Natural killer cell (primary cell): ENCODE data around the gene TRUB2. TPM values are rescaled to one million over a fixed set of nuclear protein-coding genes. Genes with fewer than 3 reads are reported as not detected.

Source experiments
- ATAC-seq, 3 donors: fragments of 150-1000 bp in 2 of 3; fragments of 200-7000 bp in 1 of 3; cut with Tn5 transposase; 1 replicate in 1 of 3; 2 replicates in 2 of 3; pipeline ENCODE4 v1.10.0; 2021; ENCODE audit warnings: mild to moderate bottlenecking in 2 of 3, moderate library complexity in 2 of 3
- DNase-seq, 2 donors: peaks; one replicate each; pipeline versions ENCODE4 v3.0.0 to v3.0.0-alpha.2; 2013 to 2021; ENCODE audit warnings: mixed read lengths in 1 of 2
- H3K27ac ChIP-seq: one replicate; pipeline ENCODE4 v1.5.1; 2013; ENCODE audit warnings: mild to moderate bottlenecking, low read length
- H3K27me3 ChIP-seq: one replicate; pipeline ENCODE4 v1.6.1; 2013; ENCODE audit warnings: low read length; ENCODE audit not compliant: control insufficient read depth, insufficient read depth
- H3K36me3 ChIP-seq: one replicate; pipeline ENCODE4 v1.6.1; 2013; ENCODE audit warnings: low read length; ENCODE audit not compliant: control insufficient read depth, insufficient read depth
- H3K4me1 ChIP-seq: one replicate; pipeline ENCODE4 v1.6.1; 2013; ENCODE audit warnings: low read length; ENCODE audit not compliant: control insufficient read depth, insufficient read depth
- H3K4me3 ChIP-seq: one replicate; pipeline ENCODE4 v1.5.1; 2013; ENCODE audit warnings: low read length
- H3K9me3 ChIP-seq: one replicate; pipeline ENCODE4 v1.6.1; 2013; ENCODE audit warnings: low read length; ENCODE audit not compliant: control insufficient read depth, insufficient read depth
- H3K27ac Mint-ChIP-seq, 2 donors: one replicate each; pipeline ENCODE4 v1.8.0; 2022; ENCODE audit warnings: mild to moderate bottlenecking in 2 of 2, mixed read lengths in 2 of 2, moderate library complexity in 1 of 2
- H3K27me3 Mint-ChIP-seq, 2 donors: one replicate each; pipeline ENCODE4 v1.8.0; 2022; ENCODE audit warnings: low read depth in 2 of 2, mixed read lengths in 2 of 2
- H3K36me3 Mint-ChIP-seq: one replicate; pipeline ENCODE4 v1.8.0; 2022; ENCODE audit warnings: mixed read lengths
- H3K4me1 Mint-ChIP-seq, 2 donors: one replicate each; pipeline ENCODE4 v1.8.0; 2022; ENCODE audit warnings: mixed read lengths in 2 of 2
- H3K4me3 Mint-ChIP-seq: one replicate; pipeline ENCODE4 v1.8.0; 2022; ENCODE audit warnings: mild to moderate bottlenecking, moderate library complexity, mixed read lengths
- H3K9me3 Mint-ChIP-seq, 2 donors: one replicate each; pipeline ENCODE4 v1.8.0; 2022; ENCODE audit warnings: mixed read lengths in 2 of 2
- WGBS: methylation state at CpG from one replicate; pipeline ENCODE4 v1.1.7; 2013; ENCODE audit warnings: missing lambda C conversion rate; ENCODE audit not compliant: insufficient coverage; 5-methylcytosine and 5-hydroxymethylcytosine counted together
- intact Hi-C: fragments of 100-400 bp; cut with micrococcal nuclease; formaldehyde crosslinking; loops from one replicate; pipeline ENCODE4 v1.14.2; 2022
- total RNA-seq, 4 donors: library from RNA; stranded (reverse); fragments of 120-200 nt in 1 of 4; gene quantifications; one replicate each; pipeline versions ENCODE4 v1.2.3 to v1.2.4, GENCODE V29; 2013 to 2022
- TF ChIP-seq, protein P1 (sequence below): fragments of 200-600 bp; IDR thresholded peaks from one replicate; pipeline ENCODE4 v1.8.0; 2022; ENCODE audit warnings: antibody characterized with exemption

TRUB2 gene
- total RNA-seq, 3 donors from 2014 or later (not counting 1 experiment from before 2014, with no cell fraction given): 8.8 to 12.0 (median 11.3) TPM

DNA sequence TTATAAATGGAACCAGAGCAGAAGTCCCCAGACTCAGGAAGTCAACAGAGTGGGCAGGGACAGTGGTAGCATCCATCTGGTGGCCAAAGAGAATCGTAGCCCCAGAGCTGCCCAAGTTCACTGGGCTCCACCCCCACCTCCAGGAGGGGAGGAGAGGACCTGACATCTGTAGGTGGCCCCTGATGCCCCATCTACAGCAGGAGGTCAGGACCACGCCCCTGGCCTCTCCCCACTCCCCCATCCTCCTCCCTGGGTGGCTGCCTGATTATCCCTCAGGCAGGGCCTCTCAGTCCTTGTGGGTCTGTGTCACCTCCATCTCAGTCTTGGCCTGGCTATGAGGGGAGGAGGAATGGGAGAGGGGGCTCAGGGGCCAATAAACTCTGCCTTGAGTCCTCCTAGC, 38.6 kb upstream of the TRUB2 start:
- TF ChIP-seq, protein P1, sequence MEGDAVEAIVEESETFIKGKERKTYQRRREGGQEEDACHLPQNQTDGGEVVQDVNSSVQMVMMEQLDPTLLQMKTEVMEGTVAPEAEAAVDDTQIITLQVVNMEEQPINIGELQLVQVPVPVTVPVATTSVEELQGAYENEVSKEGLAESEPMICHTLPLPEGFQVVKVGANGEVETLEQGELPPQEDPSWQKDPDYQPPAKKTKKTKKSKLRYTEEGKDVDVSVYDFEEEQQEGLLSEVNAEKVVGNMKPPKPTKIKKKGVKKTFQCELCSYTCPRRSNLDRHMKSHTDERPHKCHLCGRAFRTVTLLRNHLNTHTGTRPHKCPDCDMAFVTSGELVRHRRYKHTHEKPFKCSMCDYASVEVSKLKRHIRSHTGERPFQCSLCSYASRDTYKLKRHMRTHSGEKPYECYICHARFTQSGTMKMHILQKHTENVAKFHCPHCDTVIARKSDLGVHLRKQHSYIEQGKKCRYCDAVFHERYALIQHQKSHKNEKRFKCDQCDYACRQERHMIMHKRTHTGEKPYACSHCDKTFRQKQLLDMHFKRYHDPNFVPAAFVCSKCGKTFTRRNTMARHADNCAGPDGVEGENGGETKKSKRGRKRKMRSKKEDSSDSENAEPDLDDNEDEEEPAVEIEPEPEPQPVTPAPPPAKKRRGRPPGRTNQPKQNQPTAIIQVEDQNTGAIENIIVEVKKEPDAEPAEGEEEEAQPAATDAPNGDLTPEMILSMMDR: no peak
- Mint-ChIP-seq H3K4me3 (no peak overlapping the region), H3K27ac (no peak overlapping the region), H3K4me1 (peaks cover 7 to 8% of the 10 kb centered on the region in 2 donors), H3K9me3 (no peaks in the 10 kb centered on the region), H3K36me3 (no peaks in the 10 kb centered on the region), H3K27me3 (peaks cover 0 to 6% of the 10 kb centered on the region in 2 donors)
- 91% methylated on average over 1 of the region's 2 CpGs for WGBS
- H3K36me3 ChIP-seq: peaks cover 2% of the 10 kb centered on the region
- H3K4me3 ChIP-seq: no peak overlapping the region
- H3K27ac ChIP-seq: no peak overlapping the region
- intact Hi-C loops: no loop called here
- no peak for DNase-seq
- ATAC-seq: no peak
- no peaks in the 10 kb centered on the region for H3K27me3 ChIP-seq
- no peaks in the 10 kb centered on the region for H3K9me3 ChIP-seq
- peaks cover 18% of the 10 kb centered on the region for H3K4me1 ChIP-seq

DNA sequence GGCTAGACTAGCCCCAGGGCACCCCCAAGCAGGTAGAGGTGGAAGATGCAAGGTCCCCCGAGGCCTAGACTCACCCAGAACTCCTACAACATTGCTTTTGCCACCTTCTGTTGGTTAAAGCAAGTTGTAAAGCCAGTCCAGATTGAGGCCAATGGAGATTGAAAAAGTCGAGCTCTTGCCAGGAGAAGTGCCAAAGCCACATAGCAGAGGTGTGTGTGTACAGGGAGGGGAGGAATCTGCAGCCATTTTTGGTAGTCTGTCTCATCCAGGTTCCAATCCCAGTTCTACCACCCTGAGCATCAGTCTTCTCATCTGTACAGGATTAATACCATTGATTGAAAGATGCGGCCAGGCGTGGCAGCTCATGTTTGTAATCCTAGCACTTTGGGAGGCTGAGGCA, 36.6 kb upstream of the TRUB2 start:
- H3K4me3 Mint-ChIP-seq: no peak overlapping the region
- 91% methylated on average over 4 of the region's 4 CpGs for WGBS
- H3K27me3 ChIP-seq: no peaks in the 10 kb centered on the region
- no peaks in the 10 kb centered on the region for H3K27me3 Mint-ChIP-seq
- TF ChIP-seq, protein P1: no peak
- H3K36me3 ChIP-seq: peaks cover 8% of the 10 kb centered on the region
- DNase-seq (no peak), ATAC-seq (no peak)
- no peaks in the 10 kb centered on the region for H3K9me3 Mint-ChIP-seq
- H3K4me3 ChIP-seq: no peak overlapping the region
- H3K36me3 Mint-ChIP-seq: no peaks in the 10 kb centered on the region
- no peak overlapping the region for H3K27ac Mint-ChIP-seq
- intact Hi-C loops: no loop called here
- peaks cover 10% of the 10 kb centered on the region for H3K4me1 ChIP-seq
- H3K27ac ChIP-seq: no peak overlapping the region
- peaks cover 7 to 8% of the 10 kb centered on the region in 2 donors for H3K4me1 Mint-ChIP-seq
- H3K9me3 ChIP-seq: no peaks in the 10 kb centered on the region

DNA sequence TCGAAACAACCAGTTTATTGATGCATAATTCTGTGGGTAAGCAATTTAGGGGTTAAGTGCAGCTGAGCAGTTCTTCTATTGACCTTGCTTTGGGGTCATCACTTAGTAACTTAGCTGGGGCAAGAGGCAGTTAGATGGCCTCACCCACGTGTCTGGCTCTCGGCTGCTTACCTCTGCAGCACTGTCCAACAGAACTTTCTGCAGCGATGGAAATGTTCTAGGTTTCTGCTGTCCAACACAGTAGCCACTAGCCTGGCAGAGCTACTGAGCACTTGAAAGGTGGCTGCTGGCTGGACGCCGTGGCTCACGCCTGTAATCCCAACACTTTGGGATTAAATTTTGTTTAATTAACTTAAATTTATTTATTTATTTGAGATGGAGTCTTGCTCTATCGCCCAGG, 35.8 kb upstream of the TRUB2 start:
- TF ChIP-seq, protein P1: no peak
- peaks cover 7 to 8% of the 10 kb centered on the region in 2 donors for H3K4me1 Mint-ChIP-seq
- no peaks in the 10 kb centered on the region for H3K27me3 Mint-ChIP-seq
- H3K27ac Mint-ChIP-seq: no peak overlapping the region
- DNase-seq: no peak
- no peak for ATAC-seq
- no peaks in the 10 kb centered on the region for H3K27me3 ChIP-seq
- H3K4me3 Mint-ChIP-seq: no peak overlapping the region
- no peak overlapping the region for H3K4me3 ChIP-seq
- no peak overlapping the region for H3K27ac ChIP-seq
- H3K4me1 ChIP-seq: peaks cover 10% of the 10 kb centered on the region
- WGBS: 93% methylated on average over 8 of the region's 8 CpGs
- H3K36me3 Mint-ChIP-seq: no peaks in the 10 kb centered on the region
- H3K36me3 ChIP-seq: peaks cover 11% of the 10 kb centered on the region
- intact Hi-C loops: no loop called here
- H3K9me3 ChIP-seq: no peaks in the 10 kb centered on the region
- no peaks in the 10 kb centered on the region for H3K9me3 Mint-ChIP-seq

DNA sequence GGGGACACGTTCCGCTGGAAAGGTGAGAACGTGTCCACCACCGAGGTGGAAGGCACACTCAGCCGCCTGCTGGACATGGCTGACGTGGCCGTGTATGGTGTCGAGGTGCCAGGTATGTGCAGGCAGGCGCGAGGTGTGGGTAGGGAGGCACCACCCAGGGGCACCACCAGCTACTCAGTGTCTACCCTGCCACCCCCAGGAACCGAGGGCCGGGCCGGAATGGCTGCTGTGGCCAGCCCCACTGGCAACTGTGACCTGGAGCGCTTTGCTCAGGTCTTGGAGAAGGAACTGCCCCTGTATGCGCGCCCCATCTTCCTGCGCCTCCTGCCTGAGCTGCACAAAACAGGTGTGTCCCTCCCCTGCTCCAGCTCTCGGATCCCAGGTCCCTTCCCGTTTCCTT, 33.2 kb upstream of the TRUB2 start:
- TF ChIP-seq, protein P1: no peak
- Histone ChIP-seq H3K36me3 (peaks cover 21% of the 10 kb centered on the region), H3K4me1 (no peaks in the 10 kb centered on the region), H3K9me3 (no peaks in the 10 kb centered on the region), H3K4me3 (no peak overlapping the region), H3K27me3 (no peaks in the 10 kb centered on the region), H3K27ac (no peak overlapping the region)
- H3K9me3 Mint-ChIP-seq: no peaks in the 10 kb centered on the region
- H3K27ac Mint-ChIP-seq: no peak overlapping the region
- WGBS: 96% methylated on average over 19 of the region's 19 CpGs
- H3K27me3 Mint-ChIP-seq: no peaks in the 10 kb centered on the region
- no peaks in the 10 kb centered on the region for H3K36me3 Mint-ChIP-seq
- DNase-seq (no peak), ATAC-seq (no peak)
- H3K4me3 Mint-ChIP-seq: no peak overlapping the region
- no peaks in the 10 kb centered on the region for H3K4me1 Mint-ChIP-seq
- intact Hi-C loops: no loop called here
